Heart left ventricle (tissue), 13 donors: ENCODE data around the gene MRPL9.

Experiments
- POLR2A ChIP-seq, 2 donors: fragments of 450-650 bp; IDR thresholded peaks; one replicate each; pipeline ENCODE4 v1.6.1; 2017; ENCODE audit warnings: antibody characterized with exemption in 2 of 2, mild to moderate bottlenecking in 2 of 2, moderate library complexity in 2 of 2
- TF ChIP-seq, protein P1 (sequence below), 12 donors: fragments of 200-600 bp; sonication (generic) in 4 of 12; IDR thresholded peaks; one replicate each; pipeline versions ENCODE4 v1.5.0 to v1.8.0; 2018 to 2022; ENCODE audit warnings: antibody characterized with exemption in 12 of 12, mild to moderate bottlenecking in 5 of 12
- donor health status: ischemic (EF 13 %, LVEDD 7.1; RV severe dilation, severe dysfunction).
- donor health status: DM: no; HTN: yes; CAD: no.
- donor health status: DM: no; HTN: no; CAD: no.
- donor health status: ischemic (EF 25% LVEDD 6.9; RV normal size, moderate dysfunction).
- donor health status: ischemic (EF 25% LVEDD 5.7; RV mildly dilated, moderate dysfunction).
- donor health status: ischemic (EF 35%, LVEDD 5.7; RV mildly dilated, moderate dysfunction).
- donor health status: nonischemic (EF 11% LVEDD 7.7; RV severe dilation, severe dysfunction).
- donor health status: DM: yes; HTN: yes; CAD: no.
- donor health status: PGD.
- donor health status: ischemic (EF 29% LVEDD 5.4; RV normal size, mild dysfunction).
- donor health status: nonischemic (EF 23%, LVEDD 6.1; RV moderate dilation, normal function).

DNA sequence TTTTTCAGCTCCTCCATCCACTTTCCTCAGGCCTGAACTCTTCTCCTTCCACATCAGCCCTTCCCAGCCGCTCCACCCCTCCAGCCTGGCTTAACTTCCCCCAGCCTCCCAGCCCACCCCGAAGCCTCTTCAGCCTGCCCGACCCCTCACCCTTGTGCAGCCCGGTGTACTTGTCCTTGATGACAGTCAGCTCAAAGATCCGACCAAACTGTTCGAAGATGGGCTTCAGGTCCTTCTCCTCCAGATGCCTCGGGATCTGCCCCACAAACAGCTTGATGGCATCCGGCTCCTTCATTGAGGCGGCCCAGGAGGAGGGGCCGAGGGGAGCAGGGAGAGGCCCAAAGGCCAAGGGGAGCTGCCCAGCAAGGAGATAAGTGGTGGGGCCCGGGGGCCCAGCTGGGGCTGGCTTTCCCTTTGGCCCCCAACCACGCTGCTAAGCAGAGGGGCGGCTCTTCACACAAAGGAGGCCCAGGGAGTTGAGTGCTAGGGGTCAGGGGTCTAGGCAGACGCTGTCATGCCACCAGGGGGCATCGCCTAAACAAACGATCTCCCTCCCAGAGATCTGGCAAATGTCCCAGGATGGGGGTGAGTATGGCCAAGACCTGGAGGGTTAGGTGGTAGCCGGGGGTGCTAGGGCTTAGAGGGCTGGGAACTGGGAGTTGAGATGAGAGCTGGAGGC lies 47.4 kb downstream of the MRPL9 start:
- TF ChIP-seq, protein P1, sequence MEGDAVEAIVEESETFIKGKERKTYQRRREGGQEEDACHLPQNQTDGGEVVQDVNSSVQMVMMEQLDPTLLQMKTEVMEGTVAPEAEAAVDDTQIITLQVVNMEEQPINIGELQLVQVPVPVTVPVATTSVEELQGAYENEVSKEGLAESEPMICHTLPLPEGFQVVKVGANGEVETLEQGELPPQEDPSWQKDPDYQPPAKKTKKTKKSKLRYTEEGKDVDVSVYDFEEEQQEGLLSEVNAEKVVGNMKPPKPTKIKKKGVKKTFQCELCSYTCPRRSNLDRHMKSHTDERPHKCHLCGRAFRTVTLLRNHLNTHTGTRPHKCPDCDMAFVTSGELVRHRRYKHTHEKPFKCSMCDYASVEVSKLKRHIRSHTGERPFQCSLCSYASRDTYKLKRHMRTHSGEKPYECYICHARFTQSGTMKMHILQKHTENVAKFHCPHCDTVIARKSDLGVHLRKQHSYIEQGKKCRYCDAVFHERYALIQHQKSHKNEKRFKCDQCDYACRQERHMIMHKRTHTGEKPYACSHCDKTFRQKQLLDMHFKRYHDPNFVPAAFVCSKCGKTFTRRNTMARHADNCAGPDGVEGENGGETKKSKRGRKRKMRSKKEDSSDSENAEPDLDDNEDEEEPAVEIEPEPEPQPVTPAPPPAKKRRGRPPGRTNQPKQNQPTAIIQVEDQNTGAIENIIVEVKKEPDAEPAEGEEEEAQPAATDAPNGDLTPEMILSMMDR (IDR thresholded peaks at IDR 0.05) = no peak
- no peak for TF ChIP-seq POLR2A (IDR thresholded peaks at IDR 0.05)
